ENCODE measurements around the gene DTNA.

The DTNA gene

GRCh38 chr18:34871435-34871834 is 161.3 kb downstream of the DTNA start:
- peak; percentile 3 to 20 for DNase-seq (ENCODE audit: low read depth in 2 of 2)
- no peak overlapping the region for H3K4me3 ChIP-seq (replicated peaks in 1 of 2; ENCODE audit: low read depth in 2 of 2, low read length in 2 of 2)
- TF ChIP-seq CTCF (IDR thresholded peaks at IDR 0.05; ENCODE audit: low read depth, low read length), result no peak

- no peak for TF ChIP-seq CTCF (IDR thresholded peaks at IDR 0.05; ENCODE audit: low read depth, low read length)
- DNase-seq (ENCODE audit: low read depth in 2 of 2), result no peak
- H3K4me3 ChIP-seq (replicated peaks in 1 of 2; ENCODE audit: low read depth in 2 of 2, low read length in 2 of 2), result no peak overlapping the region
Measured at GRCh38 chr18:34872066-34872465, 162.0 kb downstream of the DTNA start.

GRCh38 chr18:34873986-34874580 is 164.0 kb downstream of the DTNA start:
- no peak for DNase-seq (ENCODE audit: low read depth in 2 of 2)

GRCh38 chr18:34875150-34875549 is 165.1 kb downstream of the DTNA start:
- no peak overlapping the region for H3K4me3 ChIP-seq (replicated peaks in 1 of 2; ENCODE audit: low read depth in 2 of 2, low read length in 2 of 2)
- no peak for TF ChIP-seq CTCF (IDR thresholded peaks at IDR 0.05; ENCODE audit: low read depth, low read length)
- DNase-seq (ENCODE audit: low read depth in 2 of 2), result no peak

More at GRCh38 chr18:34873986-34874580, 164.0 kb downstream of the DTNA start:
- H3K4me3 ChIP-seq (replicated peaks in 1 of 2; ENCODE audit: low read depth in 2 of 2, low read length in 2 of 2), result no peak overlapping the region
- TF ChIP-seq CTCF (IDR thresholded peaks at IDR 0.05; ENCODE audit: low read depth, low read length), result no peak

- no peak overlapping the region for H3K4me3 ChIP-seq (replicated peaks in 1 of 2; ENCODE audit: low read depth in 2 of 2, low read length in 2 of 2)
- no peak for DNase-seq (ENCODE audit: low read depth in 2 of 2)
- no peak for TF ChIP-seq CTCF (IDR thresholded peaks at IDR 0.05; ENCODE audit: low read depth, low read length)
Measured at GRCh38 chr18:34880403-34880802, 170.3 kb downstream of the DTNA start.

GRCh38 chr18:34880882-34881834 is 171.1 kb downstream of the DTNA start:
- DNase-seq (ENCODE audit: low read depth in 2 of 2), result peak; percentile 6 to 41
- H3K4me3 ChIP-seq (replicated peaks in 1 of 2; ENCODE audit: low read depth in 2 of 2, low read length in 2 of 2), result no peak overlapping the region
- TF ChIP-seq CTCF (IDR thresholded peaks at IDR 0.05; ENCODE audit: low read depth, low read length), result peak; percentile 17
